NCI-H748 (cell line): Measurements from ENCODE around the gene TCF4.
A peak's percentile ranks its signal among the peaks of the same experiment; 100 is the strongest.

Experiments
- DNase-seq: peaks from one replicate; lab custom pipeline; 2025; ENCODE audit not compliant: unreplicated experiment; lab: John Stamatoyannopoulos, UW

The TCF4 gene

DNA sequence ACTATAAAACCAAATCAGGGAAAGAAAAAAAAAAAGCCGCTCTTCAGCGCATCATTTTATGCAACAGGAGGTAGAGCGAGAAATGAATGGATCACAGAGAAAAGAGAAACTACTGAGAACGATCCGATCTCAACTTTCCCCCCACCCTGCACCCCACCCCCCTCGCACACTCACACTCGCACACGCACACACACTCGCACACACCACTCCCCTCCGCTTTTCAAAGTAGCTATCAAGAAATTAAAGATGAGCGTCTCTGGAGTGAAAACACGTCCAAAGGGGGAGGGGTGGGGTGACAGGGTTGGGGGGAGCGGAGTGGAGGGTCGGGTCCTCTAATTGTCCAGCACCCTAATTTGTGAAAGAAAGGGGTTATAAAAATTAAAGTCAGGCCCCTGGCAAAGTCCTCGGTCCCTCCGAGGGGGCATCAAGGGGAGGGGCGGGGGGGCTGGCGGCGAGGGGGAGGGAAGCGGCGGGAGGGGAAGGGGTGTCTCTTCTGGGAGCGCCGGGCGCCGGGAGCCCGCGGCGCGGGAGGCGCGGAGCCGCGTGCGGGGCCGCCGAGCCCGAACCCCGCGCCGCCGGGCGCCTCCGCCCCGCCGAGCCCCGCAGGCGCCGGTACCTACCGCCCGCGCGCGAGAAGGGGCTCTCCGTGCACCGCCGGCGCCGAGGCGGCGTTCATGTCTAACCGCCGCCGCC lies 428 bp downstream of the TCF4 start:
- DNase-seq: peak; percentile 80

DNA sequence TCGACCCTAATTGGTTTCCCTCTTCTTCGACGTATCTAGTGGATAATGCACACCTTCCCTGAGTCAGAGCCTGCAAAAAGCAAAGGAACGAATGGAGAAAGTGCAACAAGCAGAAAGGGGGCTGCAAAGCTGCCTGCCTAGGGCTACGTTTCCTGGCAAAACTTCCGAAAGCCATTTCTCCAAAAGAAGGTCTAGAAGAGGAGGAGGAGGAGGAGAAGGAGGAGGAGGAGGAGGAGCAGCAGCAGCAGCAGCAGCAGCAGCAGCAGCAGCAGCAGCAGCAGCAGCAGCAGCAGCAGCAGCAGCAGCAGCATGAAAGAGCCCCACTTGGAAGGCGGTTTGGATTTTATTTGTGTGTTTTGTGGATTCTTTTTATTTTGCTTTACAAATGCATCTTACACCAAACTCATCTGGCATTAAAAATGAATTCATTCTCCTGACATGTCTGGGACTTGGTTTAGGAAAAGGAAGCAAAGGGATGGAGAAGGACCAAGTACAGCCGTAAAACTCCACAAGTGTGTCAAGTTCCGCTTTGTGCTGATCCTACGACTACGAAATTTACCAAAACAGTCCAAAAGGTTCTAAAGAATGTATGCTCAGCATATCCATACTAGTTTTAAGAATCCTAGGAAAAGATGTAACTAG lies 2.0 kb downstream of the TCF4 start:
- peak; percentile 60 for DNase-seq

DNA sequence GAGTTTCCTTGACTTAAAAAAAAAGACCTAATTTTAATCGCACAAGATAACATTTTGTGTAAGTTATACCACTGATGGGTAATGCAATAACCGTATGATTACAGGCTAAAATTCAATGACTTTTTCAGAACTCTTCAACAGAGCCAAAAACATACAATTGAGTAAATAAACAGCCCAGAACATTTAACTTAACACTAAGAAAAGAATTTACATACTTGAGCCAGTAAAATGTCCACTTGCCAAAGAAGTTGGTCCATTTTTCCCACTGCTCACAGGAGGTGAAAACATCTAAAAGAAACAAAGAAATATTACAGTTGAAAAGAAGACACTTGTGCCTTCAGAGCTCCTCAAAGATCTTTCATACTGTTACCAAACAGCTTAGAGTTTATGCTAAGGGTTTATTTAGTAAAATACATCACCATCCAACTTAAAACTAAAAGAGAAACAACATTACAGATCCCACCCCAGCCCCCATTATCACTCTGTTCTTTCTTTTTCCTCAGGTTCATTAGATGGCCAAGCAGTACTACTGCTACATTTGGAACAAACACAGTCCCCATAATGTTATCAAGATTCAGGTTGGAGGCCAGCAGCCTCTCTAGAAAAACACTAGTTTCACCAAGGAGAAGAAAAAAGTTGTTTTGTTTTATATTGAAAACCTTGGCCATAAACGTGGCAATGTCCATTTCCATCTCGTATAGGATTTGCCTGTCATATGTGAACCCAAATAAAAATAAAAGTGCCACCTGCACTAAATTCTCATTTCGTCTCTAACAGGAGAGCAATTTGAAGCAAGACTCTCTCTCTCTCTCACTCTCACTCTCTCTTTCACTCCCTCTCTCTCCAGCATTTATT lies 2.7 kb downstream of the TCF4 start:
- no peak for DNase-seq

DNA sequence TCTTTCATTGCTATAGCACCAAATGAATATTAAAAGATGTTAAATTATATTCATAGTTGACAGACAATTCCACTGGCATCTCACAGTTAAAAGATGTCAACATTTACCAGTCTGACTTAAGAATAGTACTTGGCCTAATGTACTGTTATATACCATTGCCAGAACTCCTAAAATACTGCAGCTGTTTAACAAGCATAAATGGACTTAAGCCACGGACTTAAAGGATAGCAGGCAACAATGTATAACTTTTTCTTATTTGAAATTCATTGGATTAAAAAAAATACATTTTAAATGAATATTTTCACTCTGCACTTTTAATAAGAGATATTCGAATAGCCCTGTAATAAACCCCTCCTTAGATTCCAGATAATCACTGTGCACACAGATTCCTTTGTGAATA lies 3.8 kb downstream of the TCF4 start:
- peak; percentile 21 for DNase-seq

DNA sequence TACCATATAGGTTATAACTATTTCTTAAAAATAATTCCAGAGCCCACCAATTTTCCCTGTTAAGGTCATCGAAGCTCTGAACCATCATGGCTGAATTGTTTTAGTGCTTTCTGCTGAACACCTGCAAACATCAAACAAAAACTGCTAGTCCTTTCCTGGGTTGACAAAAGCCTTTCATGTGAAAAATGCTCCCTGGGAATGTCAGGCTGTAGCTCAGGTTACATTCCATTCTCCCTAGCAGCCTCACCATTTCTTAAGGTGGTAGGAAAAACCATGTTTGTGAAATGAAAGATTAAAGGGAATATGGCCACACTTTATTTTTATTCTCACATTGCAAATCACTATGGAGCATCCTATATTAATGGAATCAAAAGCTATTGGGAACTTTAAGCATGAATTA lies 5.7 kb downstream of the TCF4 start:
- peak; percentile 81 for DNase-seq

DNA sequence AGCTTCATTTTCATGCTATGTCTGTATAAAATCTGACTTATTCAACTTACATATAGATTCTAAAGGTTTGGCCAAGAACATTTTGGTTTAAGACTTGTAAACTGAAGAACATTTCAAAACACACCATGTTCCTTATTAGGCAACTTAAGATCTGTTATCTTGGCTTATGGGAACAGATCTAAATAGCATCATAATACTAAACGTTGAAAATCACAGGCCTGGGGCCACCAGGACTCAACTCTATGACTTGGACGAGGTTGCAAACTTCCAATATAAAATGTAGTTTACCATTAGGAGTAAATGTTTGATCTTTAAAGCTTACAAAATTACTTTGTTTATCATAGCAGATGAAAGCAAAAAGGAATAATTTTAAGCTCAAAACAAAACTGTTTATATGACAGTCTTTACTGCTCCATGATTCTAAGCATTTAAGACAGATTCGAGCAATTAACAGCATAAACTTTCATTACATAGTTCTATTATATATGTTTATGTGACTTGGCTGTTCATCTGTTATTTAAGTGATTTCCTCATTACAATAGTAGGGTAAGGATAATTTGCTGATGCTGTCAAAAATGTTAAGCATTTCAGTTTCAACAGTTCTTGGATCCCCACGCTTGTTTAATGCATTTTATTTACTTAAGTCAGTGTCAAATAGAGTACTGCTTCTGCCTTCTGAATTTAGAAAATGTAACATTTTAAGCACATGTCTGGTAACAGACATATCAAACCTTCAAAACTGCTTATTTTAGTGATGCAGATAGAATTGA lies 8.3 kb downstream of the TCF4 start:
- DNase-seq: no peak

DNA sequence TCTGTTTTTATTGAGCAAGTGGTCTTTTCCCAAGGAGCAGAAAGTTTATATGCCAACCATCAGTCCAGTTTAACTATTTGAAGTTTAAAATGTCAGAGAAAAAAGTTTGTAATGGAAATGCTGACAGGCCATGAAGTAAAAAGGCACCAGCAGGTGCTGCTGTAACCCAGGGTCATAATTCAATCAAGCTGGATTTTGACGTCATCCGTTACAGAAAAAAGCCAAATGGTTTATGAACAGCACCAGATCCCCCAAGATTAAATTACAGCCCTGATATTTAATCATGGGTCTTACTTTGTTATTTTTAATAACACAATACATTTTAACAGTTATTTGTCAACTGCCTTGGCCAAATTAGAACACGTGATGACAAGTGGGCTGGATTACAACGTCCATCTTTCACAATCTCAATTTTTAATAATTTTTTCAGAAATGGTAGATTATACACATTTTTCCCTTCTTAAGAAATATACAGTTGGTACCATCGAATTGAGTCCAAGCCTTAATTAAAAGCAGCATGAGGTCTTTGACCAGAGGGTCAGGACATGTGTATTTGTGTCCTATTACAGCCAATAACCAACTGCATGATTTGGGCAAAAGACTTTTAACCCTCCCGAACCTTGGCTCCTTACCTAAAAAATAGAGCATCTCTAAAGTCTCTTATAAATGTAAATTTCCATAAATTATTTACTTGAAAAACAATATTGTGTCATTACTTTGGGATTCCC lies 10.0 kb downstream of the TCF4 start:
- DNase-seq: peak; percentile 73

DNA sequence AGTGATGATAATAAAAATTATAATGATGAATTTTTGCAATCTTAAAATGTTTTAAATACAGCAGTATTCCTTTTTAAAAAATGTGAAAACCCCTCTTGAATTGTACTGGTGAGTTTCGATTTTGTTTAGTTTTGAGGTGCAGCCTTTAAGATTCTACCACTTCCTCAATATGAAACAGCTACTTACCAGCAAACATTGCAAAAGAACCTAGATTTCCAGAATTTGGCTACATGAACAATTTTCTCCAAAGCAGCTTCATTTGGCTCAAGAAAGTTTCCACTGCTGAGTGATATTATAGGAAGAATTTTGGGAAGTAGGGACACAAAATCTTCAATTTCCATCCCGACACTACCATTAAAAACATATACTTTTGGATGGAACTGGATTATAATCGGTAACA lies 12.0 kb downstream of the TCF4 start:
- DNase-seq: no peak

DNA sequence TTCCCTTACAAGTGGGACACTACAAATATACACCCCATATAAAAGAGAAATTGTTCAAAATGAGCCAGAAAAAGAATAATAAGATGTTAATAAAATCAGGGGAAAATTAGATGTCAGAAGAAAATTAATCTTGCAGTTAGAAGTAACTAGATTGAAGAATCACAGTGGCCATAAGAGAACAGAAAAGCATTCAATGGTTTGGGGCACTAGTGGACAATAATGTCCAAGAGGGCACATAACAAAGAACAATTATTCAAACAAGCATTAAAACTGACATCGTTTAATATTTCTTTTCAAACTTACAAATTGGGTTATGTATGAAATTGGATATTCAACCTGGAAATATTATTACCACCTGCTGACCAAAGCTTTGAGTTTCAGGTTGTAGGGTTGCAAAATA lies 12.9 kb downstream of the TCF4 start:
- DNase-seq: no peak

DNA sequence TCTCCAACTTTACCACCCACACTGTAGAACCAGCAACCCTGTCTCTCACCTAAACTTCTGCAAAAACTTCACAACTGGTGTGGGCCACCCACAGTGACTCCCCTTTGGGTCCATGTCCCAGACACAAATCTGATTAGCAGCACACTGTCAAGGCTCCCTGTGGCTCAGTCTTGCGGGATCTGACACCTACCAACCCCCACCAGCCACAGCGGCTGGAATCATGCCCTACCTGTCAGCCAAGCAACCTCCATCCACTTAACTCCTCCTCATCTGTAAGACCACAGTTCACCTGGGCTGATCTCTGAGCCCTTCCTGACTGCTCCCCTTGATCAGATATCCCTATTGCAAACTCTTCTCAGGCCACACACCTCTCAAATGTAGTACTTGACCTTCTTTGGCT lies 14.6 kb downstream of the TCF4 start:
- DNase-seq: no peak

DNA sequence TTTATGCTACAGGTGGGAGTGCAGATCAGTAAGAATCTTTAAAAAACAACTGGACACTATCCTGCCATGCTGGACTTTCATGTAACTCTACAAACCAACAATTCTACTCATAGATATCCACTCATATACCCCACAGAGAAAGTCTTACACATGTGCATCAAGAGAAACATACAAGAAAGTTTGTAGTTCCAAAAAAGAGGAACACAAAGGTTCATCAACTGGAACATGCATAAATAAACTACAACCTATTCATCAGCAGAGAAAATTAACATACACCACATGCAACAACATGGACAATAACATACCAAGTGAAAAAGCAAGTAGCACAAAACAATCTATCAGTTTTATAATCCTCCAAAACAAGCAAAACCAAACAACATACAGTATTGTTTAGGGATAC lies 17.0 kb downstream of the TCF4 start:
- no peak for DNase-seq

DNA sequence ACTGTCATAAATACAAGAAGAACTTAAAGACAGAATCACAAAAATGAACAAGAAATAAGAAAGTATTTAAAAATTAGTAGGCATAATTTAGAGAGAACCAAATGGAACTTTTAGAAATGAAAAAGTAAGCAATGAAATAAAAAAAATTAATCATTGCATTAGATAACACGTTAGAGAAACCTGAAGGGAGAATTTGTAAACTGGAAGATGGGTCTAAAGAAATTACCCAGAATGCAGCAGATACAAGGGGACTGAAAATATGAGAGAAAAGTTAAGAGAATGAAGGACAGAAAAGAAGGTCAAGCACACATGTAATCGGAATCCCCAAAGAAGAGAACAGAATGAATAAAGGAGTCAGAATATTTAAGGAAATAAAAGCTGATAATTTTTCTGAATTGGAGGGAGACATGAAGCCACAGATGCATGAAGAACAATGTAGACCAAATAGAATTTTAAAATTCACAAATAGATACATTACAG lies 21.5 kb downstream of the TCF4 start:
- no peak for DNase-seq

DNA sequence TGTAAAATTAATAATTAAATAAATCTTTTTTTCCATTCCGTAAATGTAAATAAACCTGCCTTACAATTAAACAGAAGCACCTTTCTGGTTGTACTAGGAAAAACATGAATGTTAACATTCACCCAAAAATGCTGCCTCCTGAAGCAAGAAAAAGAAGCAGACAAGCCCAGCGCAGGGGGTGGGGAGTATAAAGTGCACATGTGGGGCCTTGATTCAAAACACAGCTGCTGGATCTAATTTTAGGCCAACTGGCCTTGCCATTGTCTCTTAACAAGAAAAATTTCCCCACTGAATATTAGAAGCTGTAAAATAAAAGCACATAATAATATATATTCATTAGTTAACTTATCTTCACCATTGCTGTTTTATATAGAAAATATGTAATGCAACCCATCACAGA lies 28.3 kb downstream of the TCF4 start:
- no peak for DNase-seq

DNA sequence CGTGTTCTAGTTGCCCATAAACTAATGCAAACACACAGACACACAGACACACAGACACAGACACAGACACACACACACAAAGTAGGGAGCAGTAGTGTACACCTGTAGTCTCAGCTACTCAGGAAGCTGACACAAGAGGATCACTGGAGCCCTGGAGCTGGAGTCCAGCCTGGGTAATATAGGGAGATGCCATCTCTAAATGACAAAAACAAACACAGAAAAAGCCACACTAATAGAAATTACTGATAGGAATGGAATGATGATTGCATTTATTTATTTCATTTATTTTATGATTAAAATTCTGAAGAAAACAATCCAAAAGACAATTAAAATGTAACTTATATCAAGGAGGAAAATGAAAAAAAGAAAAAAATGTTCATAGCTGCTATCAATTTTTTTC lies 30.8 kb downstream of the TCF4 start:
- DNase-seq: no peak

DNA sequence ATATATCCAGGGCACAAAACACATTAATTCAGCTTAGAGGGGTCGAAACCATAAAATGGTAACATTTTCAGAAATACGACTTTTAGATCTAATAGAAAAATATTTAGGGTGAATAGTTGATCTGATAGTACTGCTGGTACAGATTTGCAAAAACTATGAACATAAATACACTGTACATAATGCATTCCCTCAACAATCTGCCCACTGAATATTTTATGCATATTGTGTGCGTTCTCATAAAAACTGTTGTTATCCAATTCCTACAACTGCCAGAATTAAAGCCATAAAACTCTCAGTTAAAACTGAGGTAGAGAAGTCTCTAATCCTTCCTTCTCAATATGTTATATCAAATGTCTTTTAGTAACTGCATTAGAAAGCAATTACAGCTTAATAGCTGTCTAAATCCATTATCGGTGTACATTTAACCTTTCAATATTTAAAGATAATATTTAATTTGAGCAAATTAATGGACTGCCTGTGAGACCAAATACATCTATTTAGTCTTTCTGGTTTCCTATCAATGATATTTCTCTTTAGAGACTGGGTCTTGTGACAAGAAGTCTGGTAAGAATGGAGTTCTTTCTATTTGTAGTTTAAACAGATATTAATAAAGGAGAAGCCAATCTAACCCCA lies 32.5 kb downstream of the TCF4 start:
- no peak for DNase-seq

DNA sequence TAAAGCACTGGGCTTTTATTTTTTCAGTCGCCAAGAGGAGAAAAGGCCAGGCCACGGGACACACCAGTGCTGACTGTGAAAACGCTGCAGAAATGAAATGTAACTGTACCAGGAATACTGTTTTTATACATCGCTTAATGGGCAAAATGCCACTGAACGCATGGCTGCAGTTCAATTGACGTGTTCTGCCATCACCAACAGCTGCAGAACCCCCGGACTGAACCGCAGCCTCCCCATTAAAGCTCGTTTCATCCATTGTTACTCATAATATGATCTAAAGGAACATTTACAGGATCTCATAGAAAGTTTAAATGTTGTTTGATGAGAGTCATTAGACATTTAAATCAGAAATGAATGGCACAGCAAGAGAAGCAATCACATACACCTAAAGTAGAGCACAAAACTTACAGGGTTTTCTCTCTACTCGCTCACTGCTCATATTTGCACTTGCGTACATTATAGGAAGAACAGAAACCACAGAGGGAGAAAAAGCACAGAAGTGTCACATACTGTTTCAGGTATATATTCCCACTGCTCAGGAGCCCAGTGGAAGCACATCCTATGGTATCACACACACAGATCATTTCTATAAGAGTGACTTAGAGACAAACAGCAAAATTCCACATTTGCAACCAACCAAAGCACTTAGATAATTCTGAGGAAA lies 35.3 kb downstream of the TCF4 start:
- DNase-seq: peak; percentile 63

DNA sequence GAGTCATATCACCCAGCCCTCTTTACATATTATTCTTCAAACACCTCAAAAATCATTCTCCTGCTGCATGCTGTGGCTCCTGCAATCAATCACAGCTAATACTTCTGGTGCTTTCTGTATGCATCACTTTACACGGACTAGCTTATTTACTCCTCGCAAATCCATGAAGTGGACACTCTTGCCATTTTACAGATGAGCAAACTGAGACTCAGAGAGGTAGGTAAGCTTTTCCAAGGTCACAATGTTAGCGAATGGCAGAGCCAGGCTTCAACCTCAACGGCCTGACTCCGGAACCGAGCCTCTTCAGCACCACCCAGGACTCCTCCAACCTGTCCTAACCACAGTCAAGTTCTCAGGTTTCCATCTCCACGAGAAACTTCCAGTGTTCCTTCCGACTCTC lies 36.8 kb downstream of the TCF4 start:
- no peak for DNase-seq

DNA sequence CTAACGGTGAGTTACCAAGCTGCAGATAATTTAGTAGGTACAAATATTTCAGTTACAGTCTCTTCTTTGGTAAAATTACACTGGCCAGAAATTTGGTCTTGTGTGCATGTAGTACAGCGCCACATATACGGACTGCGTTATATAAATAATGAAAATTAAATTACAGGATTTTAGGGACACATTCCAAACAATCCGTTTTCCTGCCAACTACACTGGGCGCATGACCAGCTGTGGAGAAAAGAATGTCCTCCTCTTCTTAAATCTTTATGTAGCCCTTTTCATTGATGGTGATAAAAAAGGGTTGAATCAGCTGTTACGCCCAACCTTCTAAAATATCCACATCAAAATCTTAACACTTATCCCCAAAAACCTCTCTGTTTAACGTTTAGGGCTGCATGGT lies 37.5 kb downstream of the TCF4 start:
- no peak for DNase-seq

DNA sequence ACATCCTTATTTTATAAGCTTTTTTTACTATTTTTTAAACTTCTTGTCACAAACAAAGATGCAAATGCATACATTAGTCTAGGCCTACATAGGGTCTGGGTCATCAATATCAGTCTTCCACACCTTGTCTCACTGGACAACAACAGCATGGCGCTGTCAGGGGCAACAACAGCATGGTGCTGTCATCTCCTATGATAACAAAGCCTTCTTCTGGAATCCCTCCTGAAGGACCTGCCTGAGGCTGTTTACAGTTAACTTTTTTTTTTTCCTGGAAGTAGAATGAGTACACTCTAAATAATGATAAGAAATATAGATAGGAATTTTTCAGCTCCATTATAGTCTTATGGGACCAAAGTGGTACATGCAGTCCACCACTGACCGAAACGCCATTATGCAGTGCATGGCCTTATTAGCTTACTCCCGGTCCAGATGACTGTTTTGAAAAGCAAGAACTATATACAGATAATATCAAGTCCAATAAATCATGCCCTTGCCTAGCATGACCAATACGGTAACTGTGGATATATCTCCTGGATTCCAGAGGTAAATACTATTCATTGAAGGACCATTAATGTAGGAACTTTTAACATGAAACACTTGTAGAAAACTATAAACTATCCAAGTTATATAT lies 38.4 kb downstream of the TCF4 start:
- no peak for DNase-seq
